GM12878 (cell line): ENCODE measurements around the gene TXNL4A.

Experiments used
- CTCF ChIP-seq, 3 experiments: IDR thresholded peaks in 2 of 3; conservative IDR thresholded peaks in 1 of 3; 2 replicates each; pipeline ENCODE4 v1.5.1; 2011; ENCODE audit warnings: low read depth in 3 of 3, low read length in 3 of 3, mild to moderate bottlenecking in 3 of 3, control low read depth in 2 of 3, moderate library complexity in 2 of 3, inconsistent platforms in 1 of 3, mixed read lengths in 1 of 3; ENCODE audit not compliant: control insufficient read depth in 2 of 3, insufficient read depth in 1 of 3; ENCODE audit errors: extremely low read depth in 1 of 3
- ETV6 ChIP-seq, 2 experiments: fragments of 450-650 bp in 1 of 2; IDR thresholded peaks in 1 of 2; conservative IDR thresholded peaks in 1 of 2; 2 replicates each; pipeline ENCODE4 v1.6.1; 2014; ENCODE audit warnings: antibody characterized with exemption in 1 of 2, borderline replicate concordance in 1 of 2, low read depth in 1 of 2, mild to moderate bottlenecking in 1 of 2, moderate library complexity in 1 of 2
- POLR2AphosphoS5 ChIP-seq: IDR thresholded peaks from 2 replicates; pipeline ENCODE4 v1.6.1; 2011; ENCODE audit warnings: mild to moderate bottlenecking, low read length, inconsistent platforms
- TAF1 ChIP-seq: IDR thresholded peaks from 2 replicates; pipeline ENCODE4 v1.6.1; 2011; ENCODE audit warnings: mild to moderate bottlenecking, low read depth, low read length, borderline replicate concordance
- TF ChIP-seq, protein P1 (sequence below): IDR thresholded peaks from 2 replicates; pipeline ENCODE4 v1.6.1; 2011; ENCODE audit warnings: borderline replicate concordance, low read depth, mild to moderate bottlenecking, moderate library complexity, low read length; ENCODE audit not compliant: insufficient read depth, poor library complexity, severe bottlenecking

GRCh38 chr18:79927607-79928562, 60.5 kb downstream of the TXNL4A start:
- TF ChIP-seq POLR2AphosphoS5 (no peak), CTCF (IDR thresholded peaks at IDR 0.05 in 2 of 3, conservative IDR thresholded peaks at IDR 0.05 in 1 of 3; ENCODE audit: control insufficient read depth in 2 of 3, extremely low read depth in 1 of 3, insufficient read depth in 1 of 3, low read depth in 3 of 3, low read length in 3 of 3) (no peak), ETV6 (conservative IDR thresholded peaks at IDR 0.05 in 1 of 2, IDR thresholded peaks at IDR 0.05 in 1 of 2; ENCODE audit: borderline replicate concordance in 1 of 2, low read depth in 1 of 2) (no peak), TAF1 (no peak)
- TF ChIP-seq, protein P1, sequence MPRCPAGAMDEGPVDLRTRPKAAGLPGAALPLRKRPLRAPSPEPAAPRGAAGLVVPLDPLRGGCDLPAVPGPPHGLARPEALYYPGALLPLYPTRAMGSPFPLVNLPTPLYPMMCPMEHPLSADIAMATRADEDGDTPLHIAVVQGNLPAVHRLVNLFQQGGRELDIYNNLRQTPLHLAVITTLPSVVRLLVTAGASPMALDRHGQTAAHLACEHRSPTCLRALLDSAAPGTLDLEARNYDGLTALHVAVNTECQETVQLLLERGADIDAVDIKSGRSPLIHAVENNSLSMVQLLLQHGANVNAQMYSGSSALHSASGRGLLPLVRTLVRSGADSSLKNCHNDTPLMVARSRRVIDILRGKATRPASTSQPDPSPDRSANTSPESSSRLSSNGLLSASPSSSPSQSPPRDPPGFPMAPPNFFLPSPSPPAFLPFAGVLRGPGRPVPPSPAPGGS, result no peak
